Liver (tissue), 3 donors: ENCODE data around the gene SAT2.

Experiments
- ATF3 ChIP-seq: IDR thresholded peaks from 2 replicates; pipeline ENCODE4 v1.6.1; 2016; ENCODE audit warnings: antibody characterized with exemption
- CTCF ChIP-seq: fragments of 150-350 bp; IDR thresholded peaks from 2 replicates; pipeline ENCODE4 v1.5.1; 2017; ENCODE audit warnings: improper control_type of control experiment, low read depth, low read length; ENCODE audit not compliant: missing input control
- EGR1 ChIP-seq, 2 donors: IDR thresholded peaks; 2 replicates each; pipeline ENCODE4 v1.6.1; 2016 to 2018; ENCODE audit warnings: antibody characterized with exemption in 2 of 2, low read depth in 2 of 2
- HNF4G ChIP-seq: IDR thresholded peaks from 2 replicates; pipeline ENCODE4 v1.6.1; 2016; ENCODE audit warnings: antibody characterized with exemption
- JUND ChIP-seq, 2 donors: IDR thresholded peaks; 2 replicates each; pipeline ENCODE4 v1.6.1; 2016; ENCODE audit warnings: antibody characterized with exemption in 2 of 2
- MAX ChIP-seq: IDR thresholded peaks from 2 replicates; pipeline ENCODE4 v1.6.1; 2016; ENCODE audit warnings: antibody characterized with exemption
- NR2F2 ChIP-seq: IDR thresholded peaks from 2 replicates; pipeline ENCODE4 v1.6.1; 2016; ENCODE audit warnings: antibody characterized with exemption
- RAD21 ChIP-seq, 2 donors: IDR thresholded peaks; 2 replicates each; pipeline ENCODE4 v1.6.1; 2016; ENCODE audit warnings: antibody characterized with exemption in 2 of 2, mild to moderate bottlenecking in 2 of 2
- REST ChIP-seq: IDR thresholded peaks from 2 replicates; pipeline ENCODE4 v1.6.1; 2016; ENCODE audit warnings: antibody characterized with exemption, mild to moderate bottlenecking
- RXRA ChIP-seq, 2 donors: IDR thresholded peaks; 2 replicates each; pipeline ENCODE4 v1.6.1; 2017 to 2018; ENCODE audit warnings: antibody characterized with exemption in 2 of 2, mild to moderate bottlenecking in 1 of 2
- SP1 ChIP-seq: IDR thresholded peaks from 2 replicates; pipeline ENCODE4 v1.6.1; 2018; ENCODE audit warnings: antibody characterized with exemption, mild to moderate bottlenecking
- TAF1 ChIP-seq: conservative IDR thresholded peaks from 2 replicates; pipeline ENCODE4 v1.6.1; 2016; ENCODE audit warnings: antibody characterized with exemption, mild to moderate bottlenecking
- YY1 ChIP-seq: IDR thresholded peaks from 2 replicates; pipeline ENCODE4 v1.6.1; 2016; ENCODE audit warnings: antibody characterized with exemption, mild to moderate bottlenecking
- ZBTB33 ChIP-seq: IDR thresholded peaks from 2 replicates; pipeline ENCODE4 v1.6.1; 2016; ENCODE audit warnings: antibody characterized with exemption
- donor health status: healthy.
- donor health status: healthy.

GRCh38 chr17:7667656-7668406 is 40.2 kb upstream of the SAT2 start:
- TF ChIP-seq EGR1 (IDR thresholded peaks at IDR 0.05; ENCODE audit: low read depth in 2 of 2), result no peak
- no peak for TF ChIP-seq CTCF
- no peak for TF ChIP-seq ATF3
- no peak for TF ChIP-seq RAD21 (IDR thresholded peaks at IDR 0.05)
- no peak for TF ChIP-seq YY1
- TF ChIP-seq REST, result no peak
- TF ChIP-seq SP1, result no peak
- TF ChIP-seq RXRA (IDR thresholded peaks at IDR 0.05), result no peak
- TF ChIP-seq MAX, result no peak
- TF ChIP-seq HNF4G, result no peak
- no peak for TF ChIP-seq TAF1
- TF ChIP-seq ZBTB33, result no peak
- no peak for TF ChIP-seq JUND (IDR thresholded peaks at IDR 0.05)
- TF ChIP-seq NR2F2, result no peak
